H1 (cell line): ENCODE results near the gene ROPN1. TPM values are rescaled to one million over a fixed set of nuclear protein-coding genes. Genes with fewer than 3 reads are reported as not detected.

Source experiments
- CTCF ChIA-PET: fragments of 300-600 bp; sonication (Branson Sonifier 250); formaldehyde crosslinking; loops from one replicate; lab custom pipeline; 2021; ENCODE audit not compliant: partially characterized antibody; lab: Charles Lee
- POLR2A ChIA-PET: fragments of 300-600 bp; sonication (Branson Sonifier 250); formaldehyde crosslinking; loops from one replicate; lab custom pipeline; 2021; ENCODE audit warnings: inconsistent platforms; ENCODE audit not compliant: partially characterized antibody; lab: Charles Lee
- DNase-seq, 2 experiments: peaks; one replicate each; pipeline versions ENCODE4 v3.0.0 to v3.0.0-alpha.2; 2010 to 2022; ENCODE audit warnings: low spot score in 2 of 2, low read depth in 1 of 2, mixed read lengths in 1 of 2
- FAIRE-seq: peaks from 2 replicates; lab custom pipeline; 2011; peaks lifted over from hg19 to GRCh38; lab: Jason Lieb, UNC
- H2AFZ ChIP-seq: 2 replicates; pipeline ENCODE4 v1.8.1; 2012; ENCODE audit warnings: low read length, inconsistent platforms
- H2AK5ac ChIP-seq: 2 replicates; pipeline ENCODE4 v1.6.1; 2013; ENCODE audit warnings: low read depth, low read length
- H2BK120ac ChIP-seq: replicated peaks from 2 replicates; pipeline ENCODE3; 2013; ENCODE audit warnings: low read depth, low read length, inconsistent platforms
- H2BK12ac ChIP-seq: 2 replicates; pipeline ENCODE4 v1.6.1; 2013; ENCODE audit warnings: low read depth, low read length
- H2BK15ac ChIP-seq: 2 replicates; pipeline ENCODE4 v1.6.1; 2013; ENCODE audit warnings: low read length
- H2BK20ac ChIP-seq: 2 replicates; pipeline ENCODE4 v1.6.1; 2013; ENCODE audit warnings: low read length
- H2BK5ac ChIP-seq: 2 replicates; pipeline ENCODE4 v1.6.1; 2013; ENCODE audit warnings: low read depth, low read length
- H3K14ac ChIP-seq: 2 replicates; pipeline ENCODE4 v1.6.1; 2013; ENCODE audit warnings: inconsistent platforms; ENCODE audit not compliant: insufficient read length
- H3K18ac ChIP-seq: 2 replicates; pipeline ENCODE4 v1.6.1; 2013; ENCODE audit warnings: low read length; ENCODE audit errors: extremely low read depth
- H3K23ac ChIP-seq: 2 replicates; pipeline ENCODE4 v1.6.1; 2013; ENCODE audit warnings: inconsistent platforms; ENCODE audit not compliant: insufficient read length
- H3K23me2 ChIP-seq: 2 replicates; pipeline ENCODE4 v1.6.1; 2013; ENCODE audit warnings: low read depth, low read length
- H3K27ac ChIP-seq: 2 replicates; pipeline ENCODE4 v1.6.1; 2011; ENCODE audit warnings: low read depth, low read length, inconsistent platforms
- H3K27me3 ChIP-seq, 4 experiments: replicated peaks in 1 of 4; 1 replicate in 1 of 4; 2 replicates in 3 of 4; pipeline versions ENCODE4 v1.6.1 to v1.8.1; 2011 to 2013; ENCODE audit warnings: low read length in 3 of 4, mild to moderate bottlenecking in 3 of 4, inconsistent platforms in 2 of 4, mixed read lengths in 2 of 4, moderate library complexity in 1 of 4; ENCODE audit not compliant: control insufficient read depth in 3 of 4, insufficient read depth in 3 of 4; ENCODE audit errors: extremely low read depth in 1 of 4
- H3K36me3 ChIP-seq, 4 experiments: 2 replicates each; pipeline versions ENCODE4 v1.6.1 to v1.8.1; 2011 to 2013; ENCODE audit warnings: mild to moderate bottlenecking in 4 of 4, low read length in 3 of 4, moderate library complexity in 2 of 4, control low read depth in 1 of 4, inconsistent platforms in 1 of 4; ENCODE audit not compliant: insufficient read depth in 4 of 4, control insufficient read depth in 2 of 4
- H3K4ac ChIP-seq: replicated peaks from 2 replicates; pipeline ENCODE3; 2013; ENCODE audit warnings: low read length, low read depth, mixed read lengths, inconsistent platforms; ENCODE audit not compliant: insufficient read length
- H3K4me1 ChIP-seq, 4 experiments: replicated peaks in 1 of 4; 1 replicate in 1 of 4; 2 replicates in 3 of 4; pipeline versions ENCODE4 v1.6.1 to v1.8.1; 2011 to 2013; ENCODE audit warnings: low read length in 3 of 4, inconsistent platforms in 2 of 4, mixed read lengths in 1 of 4; ENCODE audit not compliant: insufficient read depth in 4 of 4, control insufficient read depth in 3 of 4
- H3K4me2 ChIP-seq, 2 experiments: 2 replicates each; pipeline versions ENCODE4 v1.6.1 to v1.8.1; 2011 to 2013; ENCODE audit warnings: low read depth in 2 of 2, low read length in 2 of 2, control low read depth in 1 of 2, inconsistent platforms in 1 of 2, mild to moderate bottlenecking in 1 of 2; ENCODE audit not compliant: insufficient read depth in 1 of 2
- H3K4me3 ChIP-seq, 4 experiments: fragments of 200-600, 300-600 bp in 1 of 4; sonication (generic), shearing (Covaris generic), sonication (Bioruptor Twin) in 1 of 4; 2 replicates each; pipeline versions ENCODE4 v1.5.1 to v1.8.1; 2011 to 2016; ENCODE audit warnings: low read length in 4 of 4, low read depth in 3 of 4, control low read depth in 2 of 4, inconsistent platforms in 2 of 4, mild to moderate bottlenecking in 2 of 4, mixed read lengths in 1 of 4, moderate library complexity in 1 of 4; ENCODE audit not compliant: insufficient read depth in 2 of 4; ENCODE audit errors: extremely low read depth in 1 of 4
- H3K56ac ChIP-seq: replicated peaks from 2 replicates; pipeline ENCODE3; 2013; ENCODE audit warnings: low read depth, mild to moderate bottlenecking, mixed read lengths, low read length, inconsistent platforms; ENCODE audit not compliant: insufficient read length
- H3K79me1 ChIP-seq: 2 replicates; pipeline ENCODE4 v1.6.1; 2013; ENCODE audit warnings: low read depth, low read length, control low read depth
- H3K79me2 ChIP-seq, 2 experiments: 2 replicates each; pipeline versions ENCODE4 v1.6.1 to v1.8.1; 2012 to 2013; ENCODE audit warnings: low read length in 2 of 2, mild to moderate bottlenecking in 2 of 2, inconsistent platforms in 1 of 2; ENCODE audit not compliant: insufficient read depth in 2 of 2, control insufficient read depth in 1 of 2
- H3K9ac ChIP-seq, 4 experiments: replicated peaks in 1 of 4; 1 replicate in 1 of 4; 2 replicates in 3 of 4; pipeline versions ENCODE4 v1.6.1 to v1.8.1; 2011 to 2013; ENCODE audit warnings: low read depth in 3 of 4, low read length in 3 of 4, control low read depth in 2 of 4, mild to moderate bottlenecking in 2 of 4, moderate library complexity in 2 of 4, inconsistent platforms in 1 of 4; ENCODE audit errors: extremely low read depth in 1 of 4
- H3K9me3 ChIP-seq, 2 experiments: 2 replicates each; pipeline versions ENCODE4 v1.6.1 to v1.8.1; 2012 to 2013; ENCODE audit warnings: mild to moderate bottlenecking in 2 of 2, moderate library complexity in 2 of 2, control low read depth in 1 of 2, inconsistent platforms in 1 of 2, low read depth in 1 of 2, low read length in 1 of 2, mixed read lengths in 1 of 2; ENCODE audit not compliant: insufficient read depth in 2 of 2
- H4K20me1 ChIP-seq, 2 experiments: replicated peaks in 1 of 2; 2 replicates each; pipeline versions ENCODE3 to v1.8.1; 2011 to 2013; ENCODE audit warnings: inconsistent platforms in 2 of 2, low read length in 2 of 2, mild to moderate bottlenecking in 1 of 2; ENCODE audit not compliant: insufficient read depth in 2 of 2, control insufficient read depth in 1 of 2
- H4K5ac ChIP-seq: 2 replicates; pipeline ENCODE4 v1.6.1; 2013; ENCODE audit warnings: low read length, low read depth, mixed read lengths, inconsistent platforms; ENCODE audit not compliant: insufficient read length
- H4K8ac ChIP-seq: 2 replicates; pipeline ENCODE4 v1.8.0; 2013; ENCODE audit warnings: mild to moderate bottlenecking, moderate library complexity, low read length, inconsistent platforms; ENCODE audit not compliant: insufficient read depth; ENCODE audit errors: extremely low read depth
- H4K91ac ChIP-seq: replicated peaks from 2 replicates; pipeline ENCODE3; 2013; ENCODE audit warnings: low read length, mixed read lengths, inconsistent platforms; ENCODE audit not compliant: insufficient read length
- CEBPB ChIP-seq: IDR thresholded peaks from 2 replicates; pipeline ENCODE4 v1.6.1; 2012; ENCODE audit warnings: low read depth, low read length
- GABPA ChIP-seq: IDR thresholded peaks from 2 replicates; pipeline ENCODE4 v1.6.1; 2011; ENCODE audit warnings: mild to moderate bottlenecking, low read length, moderate library complexity, borderline replicate concordance; ENCODE audit not compliant: insufficient read depth
- KDM4A ChIP-seq: IDR thresholded peaks from one replicate; pipeline ENCODE4 v1.7.1; 2012; ENCODE audit warnings: low read depth, mild to moderate bottlenecking, moderate library complexity, low read length, inconsistent platforms; ENCODE audit not compliant: severe bottlenecking
- PHF8 ChIP-seq: fragments of 200-600 bp; sonication (generic); conservative IDR thresholded peaks from 2 replicates; pipeline ENCODE4 v1.7.1; 2012; ENCODE audit warnings: low read depth, mild to moderate bottlenecking, inconsistent platforms, low read length, moderate library complexity
- RNF2 ChIP-seq: fragments of 200-900, 300-1000 bp; sonication (generic); IDR thresholded peaks from 2 replicates; pipeline ENCODE4 v1.7.1; 2016; ENCODE audit warnings: borderline replicate concordance, low read depth, mild to moderate bottlenecking, antibody characterized with exemption, low read length; ENCODE audit not compliant: poor library complexity, severe bottlenecking; ENCODE audit errors: missing control alignments
- SAP30 ChIP-seq: fragments of 300-600 bp; sonication (generic); IDR thresholded peaks from 2 replicates; pipeline ENCODE4 v1.7.1; 2012; ENCODE audit warnings: low read length, moderate library complexity, mild to moderate bottlenecking, inconsistent platforms; ENCODE audit not compliant: insufficient read depth, insufficient replicate concordance
- SIN3A ChIP-seq, 2 experiments: IDR thresholded peaks in 1 of 2; conservative IDR thresholded peaks in 1 of 2; 2 replicates each; pipeline ENCODE4 v1.6.1; 2011 to 2012; ENCODE audit warnings: low read length in 2 of 2, improper control_type of control experiment in 1 of 2, low read depth in 1 of 2, mild to moderate bottlenecking in 1 of 2
- WGBS, 2 experiments: shearing (Covaris generic) in 1 of 2; methylation state at CpG; one replicate each; pipeline versions ENCODE4 v1.1.6 to v1.1.7; 2013 to 2015; ENCODE audit warnings: low lambda C conversion rate in 2 of 2, mixed read lengths in 2 of 2, inconsistent platforms in 1 of 2, low coverage in 1 of 2, missing lambda C conversion rate in 1 of 2; ENCODE audit not compliant: insufficient replicate concordance in 2 of 2, insufficient coverage in 1 of 2, insufficient read length in 1 of 2; ENCODE audit errors: extremely low coverage in 1 of 2, missing lambda C conversion rate in 1 of 2; 5-methylcytosine and 5-hydroxymethylcytosine counted together
- polyA plus RNA-seq, 7 experiments: library from polyadenylated mRNA; depleted of rRNA in 3 of 7; stranded (reverse) in 5 of 7; unstranded in 2 of 7; fragments of >200 nt in 5 of 7; fragments of 200-250 nt in 2 of 7; gene quantifications; 1 replicate in 5 of 7; 2 replicates in 1 of 7; 4 replicates in 1 of 7; pipeline versions ENCODE4 v1.2.1 to v1.2.3, GENCODE V29; 2011 to 2013; ENCODE audit warnings: missing spikeins in 2 of 7, mixed read lengths in 2 of 7
- total RNA-seq: library from RNA; stranded (reverse); fragmentation: NEBNext Ultra II Directional; extraction: Animal tissue kit (Norgen Biotek cat#: 25700); gene quantifications from 2 replicates; pipeline ENCODE4 v1.2.1, GENCODE V29; 2021

Gene ROPN1
- total and polyA plus RNA-seq, 2 of the 8 experiments (the other 6 are each of a cell fraction or from before 2014, with no cell fraction given) = 0.03 TPM; not detected in 1

- Histone ChIP-seq H3K18ac (peak within 1 kb of the TSS; percentile 83), H2AFZ (peak within 1 kb of the TSS; percentile 72), H3K4me2 (peak within 1 kb of the TSS; percentile 96 to 99), H3K23ac (no peak within 1 kb of the TSS), H3K27ac (peak within 1 kb of the TSS; percentile 30; the same call in 1 of the 2 replicates), H2BK5ac (peak within 1 kb of the TSS; percentile 60; the same call in 1 of the 2 replicates), H4K20me1 (peaks cover 0 to 4% of the 10 kb centered on the region in 2 experiments), H3K23me2 (peaks cover 17% of the 10 kb centered on the region), H3K79me2 (no peaks in the 10 kb centered on the region), H2BK12ac (0 out of 2 replicates have a peak within 1 kb of the TSS, but pooled peaks have one; percentile 68), H3K14ac (peak within 1 kb of the TSS; percentile 95), H2BK15ac (no peak within 1 kb of the TSS), H3K27me3 (peaks cover 12 to 39% (median 36%) of the 10 kb centered on the region in 4 experiments), H4K91ac (peak within 1 kb of the TSS; percentile 74), H3K9ac (peak within 1 kb of the TSS; percentile 44 to 73 (median 52)), H3K9me3 (no peaks in the 10 kb centered on the region), H3K4ac (no peak within 1 kb of the TSS), H4K5ac (peak within 1 kb of the TSS; percentile 16), H3K79me1 (no peaks in the 10 kb centered on the region), H2BK20ac (no peak within 1 kb of the TSS), H3K4me3 (peak within 1 kb of the TSS; percentile 68 to 98 (median 86)), H3K36me3 (no peaks in the 10 kb centered on the region), H3K56ac (peak within 1 kb of the TSS; percentile 46), H2AK5ac (no peak within 1 kb of the TSS), H3K4me1 (peaks cover 0 to 7% (median 2%) of the 10 kb centered on the region in 4 experiments; a peak in 3 of 7 replicates), H2BK120ac (peak within 1 kb of the TSS; percentile 14), H4K8ac (peak within 1 kb of the TSS; percentile 87)
- WGBS, 2 experiments = 1% methylated on average over 30 of the region's 63 CpGs; no CpG with 5 or more reads in 1 of the 2 experiments
- peak in 1 of 2 experiments; percentile 71 for DNase-seq
- ChIA-PET POLR2A (interaction anchor here (1.0 to 1.6 kb wide), 7 partner anchors 9 to 1342 kb away, joined by 3 to 8 read pairs (median 3); partner anchors contain the start of gene ZNF148), CTCF (interaction anchor here (0.8 to 5.7 kb wide), 23 partner anchors 13 to 452 kb away, joined by 3 to 26 read pairs (median 4); no protein-coding TSS in a partner anchor)
- TF ChIP-seq GABPA (0 out of 2 replicates have a peak, but pooled peaks have one; percentile 17), RNF2 (peak; percentile 49), PHF8 (peak; percentile 9; the same call in 1 of the 2 replicates), KDM4A (peak; percentile 79), SIN3A (conservative IDR thresholded peaks at IDR 0.05 in 1 of 2, IDR thresholded peaks at IDR 0.05 in 1 of 2; ENCODE audit: low read depth in 1 of 2, low read length in 2 of 2) (peak in 1 of 2 experiments; percentile 31; a peak in 1 of 4 replicates), SAP30 (no peak), CEBPB (no peak)
- FAIRE-seq = no peak
Measured at GRCh38 chr3:124033360-124034015, 41.6 kb upstream of the ROPN1 start, which contains the start of gene KALRN. Gene KALRN, plus strand, starts transcription at chr3:124033369.
